H9 (cell line): ENCODE data around the gene MST1. TPM values are rescaled to one million over a fixed set of nuclear protein-coding genes. Genes with fewer than 3 reads are reported as not detected.
A peak's percentile ranks its signal among the peaks of the same experiment; 100 is the strongest.

Source experiments
- DNase-seq: peaks from one replicate; pipeline ENCODE4 v3.0.0-alpha.2; 2017
- H2AFZ ChIP-seq: one replicate; pipeline ENCODE4 v1.6.1; 2013; ENCODE audit warnings: mild to moderate bottlenecking, low read length, control low read depth, moderate library complexity
- H2AK5ac ChIP-seq: 2 replicates; pipeline ENCODE4 v1.6.1; 2013; ENCODE audit warnings: low read length, control low read depth, mixed read lengths; ENCODE audit not compliant: insufficient read length
- H2BK120ac ChIP-seq: one replicate; pipeline ENCODE4 v1.6.1; 2013; ENCODE audit warnings: low read depth, mild to moderate bottlenecking, low read length, control low read depth, inconsistent platforms; ENCODE audit not compliant: poor library complexity, severe bottlenecking
- H2BK12ac ChIP-seq: 2 replicates; pipeline ENCODE4 v1.6.1; 2013; ENCODE audit warnings: low read length, control low read depth, mixed read lengths, low read depth; ENCODE audit not compliant: insufficient read length
- H2BK15ac ChIP-seq: 2 replicates; pipeline ENCODE4 v1.6.1; 2013; ENCODE audit warnings: low read depth, low read length, control low read depth
- H2BK20ac ChIP-seq: one replicate; pipeline ENCODE4 v1.6.1; 2013; ENCODE audit warnings: low read depth, mild to moderate bottlenecking, low read length, control low read depth, inconsistent platforms; ENCODE audit not compliant: poor library complexity, severe bottlenecking
- H2BK5ac ChIP-seq: 2 replicates; pipeline ENCODE4 v1.6.1; 2013; ENCODE audit warnings: low read length, control low read depth, mixed read lengths; ENCODE audit not compliant: insufficient read length
- H3K14ac ChIP-seq: 2 replicates; pipeline ENCODE4 v1.6.1; 2013; ENCODE audit warnings: low read length, control low read depth; ENCODE audit not compliant: insufficient read depth
- H3K18ac ChIP-seq: 2 replicates; pipeline ENCODE4 v1.6.1; 2013; ENCODE audit warnings: low read depth, mild to moderate bottlenecking, mixed read lengths, low read length, control low read depth; ENCODE audit not compliant: insufficient read length
- H3K23ac ChIP-seq: 2 replicates; pipeline ENCODE4 v1.6.1; 2013; ENCODE audit warnings: low read length, control low read depth, mixed read lengths, low read depth; ENCODE audit not compliant: insufficient read length
- H3K23me2 ChIP-seq: 2 replicates; pipeline ENCODE4 v1.6.1; 2013; ENCODE audit warnings: low read depth, mild to moderate bottlenecking, mixed read lengths, low read length, control low read depth; ENCODE audit not compliant: insufficient read length, poor library complexity, severe bottlenecking
- H3K27ac ChIP-seq: 2 replicates; pipeline ENCODE4 v1.5.1; 2013; ENCODE audit warnings: low read length, control low read depth, mixed read lengths, low read depth; ENCODE audit not compliant: insufficient read length
- H3K27me3 ChIP-seq: 2 replicates; pipeline ENCODE4 v1.6.1; 2013; ENCODE audit warnings: low read length, control low read depth, inconsistent platforms; ENCODE audit not compliant: insufficient read depth
- H3K4ac ChIP-seq: 2 replicates; pipeline ENCODE4 v1.6.1; 2013; ENCODE audit warnings: low read depth, mild to moderate bottlenecking, control low read depth, inconsistent platforms, low read length, moderate library complexity
- H3K4me1 ChIP-seq: 2 replicates; pipeline ENCODE4 v1.6.1; 2013; ENCODE audit warnings: low read length, control low read depth, inconsistent platforms; ENCODE audit not compliant: insufficient read depth
- H3K4me2 ChIP-seq: 2 replicates; pipeline ENCODE4 v1.6.1; 2013; ENCODE audit warnings: low read length, control low read depth, mixed read lengths; ENCODE audit not compliant: insufficient read length, insufficient read depth
- H3K56ac ChIP-seq: 2 replicates; pipeline ENCODE4 v1.6.1; 2013; ENCODE audit warnings: low read depth, mild to moderate bottlenecking, mixed read lengths, low read length, control low read depth; ENCODE audit not compliant: insufficient read length
- H3K79me1 ChIP-seq: 2 replicates; pipeline ENCODE4 v1.6.1; 2013; ENCODE audit warnings: low read depth, mild to moderate bottlenecking, moderate library complexity, low read length, control low read depth, inconsistent platforms; ENCODE audit not compliant: insufficient read depth, poor library complexity, severe bottlenecking
- H3K79me2 ChIP-seq: 2 replicates; pipeline ENCODE4 v1.6.1; 2013; ENCODE audit warnings: low read length, control low read depth, inconsistent platforms; ENCODE audit not compliant: insufficient read depth
- H3K9ac ChIP-seq: 2 replicates; pipeline ENCODE4 v1.6.1; 2013; ENCODE audit warnings: low read length, control low read depth, mixed read lengths; ENCODE audit not compliant: insufficient read length; ENCODE audit errors: extremely low read depth
- H3K9me3 ChIP-seq: one replicate; pipeline ENCODE4 v1.6.1; 2013; ENCODE audit warnings: low read depth, low read length, inconsistent platforms; ENCODE audit not compliant: control insufficient read depth
- H3T11ph ChIP-seq: one replicate; pipeline ENCODE4 v1.6.1; 2013; ENCODE audit warnings: mild to moderate bottlenecking, low read length, control low read depth, inconsistent platforms
- H4K20me1 ChIP-seq: one replicate; pipeline ENCODE4 v1.6.1; 2013; ENCODE audit not compliant: control insufficient read depth, insufficient read length, insufficient read depth
- H4K5ac ChIP-seq: 2 replicates; pipeline ENCODE4 v1.6.1; 2013; ENCODE audit warnings: low read depth, mild to moderate bottlenecking, mixed read lengths, low read length, control low read depth; ENCODE audit not compliant: insufficient read length
- H4K8ac ChIP-seq: replicated peaks from 2 replicates; pipeline ENCODE4 v1.6.1; 2013; ENCODE audit warnings: low read length, control low read depth, mixed read lengths, low read depth; ENCODE audit not compliant: insufficient read length
- H4K91ac ChIP-seq: 2 replicates; pipeline ENCODE4 v1.6.1; 2013; ENCODE audit warnings: low read depth, mild to moderate bottlenecking, moderate library complexity, mixed read lengths, low read length, control low read depth; ENCODE audit not compliant: insufficient read length
- H3K27ac Mint-ChIP-seq, 3 experiments: 2 replicates in 2 of 3; 3 replicates in 1 of 3; pipeline ENCODE4 v1.8.0; 2020 to 2021; ENCODE audit warnings: mixed read lengths in 3 of 3, mild to moderate bottlenecking in 1 of 3, moderate library complexity in 1 of 3
- H3K27me3 Mint-ChIP-seq: 2 replicates; pipeline ENCODE4 v1.8.0; 2021; ENCODE audit warnings: low read depth, mild to moderate bottlenecking, moderate library complexity, mixed read lengths
- H3K36me3 Mint-ChIP-seq, 3 experiments: 2 replicates in 2 of 3; 3 replicates in 1 of 3; pipeline ENCODE4 v1.8.0; 2020 to 2021; ENCODE audit warnings: low read depth in 3 of 3, mixed read lengths in 3 of 3; ENCODE audit not compliant: insufficient read depth in 1 of 3
- H3K4me1 Mint-ChIP-seq, 2 experiments: 2 replicates each; pipeline ENCODE4 v1.8.0; 2020; ENCODE audit warnings: mixed read lengths in 2 of 2
- H3K4me3 Mint-ChIP-seq, 2 experiments: 2 replicates in 1 of 2; 3 replicates in 1 of 2; pipeline ENCODE4 v1.8.0; 2020 to 2021; ENCODE audit warnings: mild to moderate bottlenecking in 2 of 2, mixed read lengths in 2 of 2, moderate library complexity in 1 of 2
- H3K9me3 Mint-ChIP-seq, 2 experiments: 2 replicates in 1 of 2; 3 replicates in 1 of 2; pipeline ENCODE4 v1.8.0; 2020; ENCODE audit warnings: mild to moderate bottlenecking in 2 of 2, mixed read lengths in 2 of 2, moderate library complexity in 1 of 2
- CTCF ChIP-seq: fragments of 200-600 bp; sonication (generic); conservative IDR thresholded peaks from 3 replicates; pipeline ENCODE4 v1.8.0; 2021; ENCODE audit warnings: antibody characterized with exemption, mild to moderate bottlenecking
- WGBS: extraction: QIAGEN DNeasy Blood & Tissue Kit; methylation state at CpG from one replicate; pipeline ENCODE4 v1.1.7; 2013; ENCODE audit warnings: missing lambda C conversion rate, low lambda C conversion rate, mixed read lengths; ENCODE audit not compliant: insufficient read length; ENCODE audit errors: extremely low coverage; 5-methylcytosine and 5-hydroxymethylcytosine counted together
- total RNA-seq: library from RNA; stranded (reverse); gene quantifications from 2 replicates; pipeline ENCODE4 v1.2.1, GENCODE V29; 2021

The MST1 gene
- total RNA-seq, 1 experiment from 2014 or later, result 8.9 TPM

- no peak overlapping the region for H2BK120ac ChIP-seq
- H3K27me3 ChIP-seq, result no peaks in the 10 kb centered on the region
- H3K9me3 Mint-ChIP-seq, result no peaks in the 10 kb centered on the region
- H3K4ac ChIP-seq, result no peak overlapping the region
- no peak overlapping the region for H3K23ac ChIP-seq
- no peak overlapping the region for H3K56ac ChIP-seq
- H3K27ac ChIP-seq, result no peak overlapping the region
- no peak for DNase-seq
- no CpG with 5 or more reads among the region's 36 CpGs for WGBS
- H2BK12ac ChIP-seq, result no peak overlapping the region
- H3K4me2 ChIP-seq, result no peak overlapping the region
- no peaks in the 10 kb centered on the region for H3K9me3 ChIP-seq
- no peak overlapping the region for H2BK15ac ChIP-seq
- H3K36me3 Mint-ChIP-seq, result no peaks in the 10 kb centered on the region; a peak in 1 of 7 replicates
- H2BK5ac ChIP-seq, result no peak overlapping the region
- no peaks in the 10 kb centered on the region for H4K20me1 ChIP-seq
- H3K9ac ChIP-seq, result no peak overlapping the region
- no peak for TF ChIP-seq CTCF
- H2AK5ac ChIP-seq, result no peak overlapping the region
- no peaks in the 10 kb centered on the region for H3K4me1 Mint-ChIP-seq
- no peaks in the 10 kb centered on the region for H3K79me2 ChIP-seq
- H2AFZ ChIP-seq, result no peak overlapping the region
- no peak overlapping the region for H4K91ac ChIP-seq
- H3K14ac ChIP-seq, result no peak overlapping the region; the same call in 1 of the 2 replicates
- H4K8ac ChIP-seq, result no peak overlapping the region
- 0 out of 7 replicates have a peak overlapping the region, but pooled peaks of 1 of the 3 experiments have one; percentile 61 for H3K27ac Mint-ChIP-seq
- H3K4me3 Mint-ChIP-seq, result no peak overlapping the region
- H3K18ac ChIP-seq, result no peak overlapping the region
- no peaks in the 10 kb centered on the region for H3K79me1 ChIP-seq
- no peaks in the 10 kb centered on the region for H3K4me1 ChIP-seq
- no peaks in the 10 kb centered on the region for H3K23me2 ChIP-seq
- H3K27me3 Mint-ChIP-seq, result no peaks in the 10 kb centered on the region
- no peak overlapping the region for H2BK20ac ChIP-seq
- no peak overlapping the region for H4K5ac ChIP-seq
- no peak overlapping the region for H3T11ph ChIP-seq
Observed at GRCh38 chr3:49652218-49652902, 36.9 kb downstream of the MST1 start.
